Measurements from ENCODE around the gene UGT1A8. TPM values are rescaled to one million over a fixed set of nuclear protein-coding genes. Genes with fewer than 3 reads are reported as not detected.

The UGT1A8 gene
- total RNA-seq, 1 experiment from 2014 or later = not detected

DNA sequence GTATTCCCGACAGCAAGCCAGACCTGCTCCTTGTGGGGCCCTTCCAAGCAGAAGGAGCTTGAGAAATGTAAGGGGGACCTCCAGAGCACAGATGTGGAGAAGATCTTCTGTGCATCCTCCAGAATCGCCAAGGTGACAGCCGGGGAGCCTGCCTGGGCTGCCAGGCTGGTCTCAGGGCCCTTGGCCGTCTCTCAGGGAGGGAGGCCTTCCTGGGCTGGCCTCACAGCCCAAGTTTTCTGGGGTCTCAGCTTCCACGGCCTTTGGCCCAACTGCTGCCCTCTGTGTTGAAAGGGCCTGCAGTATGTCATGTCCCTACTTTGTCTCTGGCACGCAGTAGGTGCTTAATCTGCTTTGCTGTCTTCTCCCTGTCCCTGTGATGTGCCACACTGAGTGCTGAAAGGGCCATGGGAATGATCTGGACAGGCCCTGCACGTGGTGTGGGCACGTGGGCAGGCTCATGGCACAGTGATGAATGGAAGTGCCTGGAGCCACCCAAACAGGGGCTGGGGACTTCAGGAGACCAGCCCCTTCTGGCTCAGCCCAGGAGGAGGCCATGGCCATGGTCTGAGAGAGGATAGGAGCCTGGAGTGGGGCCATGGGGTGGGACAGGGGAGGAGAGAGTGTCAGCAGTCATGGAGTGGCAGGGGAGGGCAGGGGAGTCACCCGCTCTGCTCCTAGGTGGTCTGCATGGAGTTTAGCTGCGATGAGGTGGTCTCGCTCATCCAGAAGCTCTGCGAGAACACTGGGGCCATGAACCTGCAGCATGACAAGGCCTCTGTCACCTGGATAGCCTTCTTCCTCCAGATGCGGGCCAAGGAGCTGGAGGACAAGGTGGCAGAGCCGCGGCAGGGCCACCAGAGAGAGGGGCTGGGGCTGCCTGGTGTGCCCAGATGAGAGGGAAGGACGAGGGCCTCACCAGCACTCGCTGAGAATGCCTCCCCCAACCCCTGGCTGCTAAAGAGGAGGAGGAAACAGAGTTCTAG lies 201.5 kb downstream of the UGT1A8 start:
- no peak overlapping the region for H3K4me3 ChIP-seq (replicated peaks in 1 of 2; ENCODE audit: low read depth in 1 of 2, low read length in 2 of 2)
- H3K27me3 ChIP-seq (ENCODE audit: insufficient read depth, low read length) = no peaks in the 10 kb centered on the region
- H3K36me3 ChIP-seq (ENCODE audit: control insufficient read depth in 1 of 2, insufficient read depth in 2 of 2, low read length in 2 of 2) = no peaks in the 10 kb centered on the region
- H3K4me2 ChIP-seq (ENCODE audit: low read length) = no peak overlapping the region
- H3K9ac ChIP-seq (ENCODE audit: low read length) = no peak overlapping the region
- TF ChIP-seq TCF7L2 (IDR thresholded peaks at IDR 0.05; ENCODE audit: borderline replicate concordance, extremely low read depth, insufficient read depth, insufficient read length) (no peak), POLR2AphosphoS5 (IDR thresholded peaks at IDR 0.05; ENCODE audit: low read depth, low read length) (no peak), POLR2A (IDR thresholded peaks at IDR 0.05; ENCODE audit: borderline replicate concordance, extremely low read depth, insufficient read depth, insufficient read length) (no peak)
- TF ChIP-seq, protein P1, sequence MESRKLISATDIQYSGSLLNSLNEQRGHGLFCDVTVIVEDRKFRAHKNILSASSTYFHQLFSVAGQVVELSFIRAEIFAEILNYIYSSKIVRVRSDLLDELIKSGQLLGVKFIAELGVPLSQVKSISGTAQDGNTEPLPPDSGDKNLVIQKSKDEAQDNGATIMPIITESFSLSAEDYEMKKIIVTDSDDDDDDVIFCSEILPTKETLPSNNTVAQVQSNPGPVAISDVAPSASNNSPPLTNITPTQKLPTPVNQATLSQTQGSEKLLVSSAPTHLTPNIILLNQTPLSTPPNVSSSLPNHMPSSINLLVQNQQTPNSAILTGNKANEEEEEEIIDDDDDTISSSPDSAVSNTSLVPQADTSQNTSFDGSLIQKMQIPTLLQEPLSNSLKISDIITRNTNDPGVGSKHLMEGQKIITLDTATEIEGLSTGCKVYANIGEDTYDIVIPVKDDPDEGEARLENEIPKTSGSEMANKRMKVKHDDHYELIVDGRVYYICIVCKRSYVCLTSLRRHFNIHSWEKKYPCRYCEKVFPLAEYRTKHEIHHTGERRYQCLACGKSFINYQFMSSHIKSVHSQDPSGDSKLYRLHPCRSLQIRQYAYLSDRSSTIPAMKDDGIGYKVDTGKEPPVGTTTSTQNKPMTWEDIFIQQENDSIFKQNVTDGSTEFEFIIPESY (IDR thresholded peaks at IDR 0.05; ENCODE audit: extremely low read depth, insufficient replicate concordance, low read length) = no peak
- TF ChIP-seq, protein P2, sequence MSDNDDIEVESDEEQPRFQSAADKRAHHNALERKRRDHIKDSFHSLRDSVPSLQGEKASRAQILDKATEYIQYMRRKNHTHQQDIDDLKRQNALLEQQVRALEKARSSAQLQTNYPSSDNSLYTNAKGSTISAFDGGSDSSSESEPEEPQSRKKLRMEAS (IDR thresholded peaks at IDR 0.05) = no peak
- TF ChIP-seq, protein P3, sequence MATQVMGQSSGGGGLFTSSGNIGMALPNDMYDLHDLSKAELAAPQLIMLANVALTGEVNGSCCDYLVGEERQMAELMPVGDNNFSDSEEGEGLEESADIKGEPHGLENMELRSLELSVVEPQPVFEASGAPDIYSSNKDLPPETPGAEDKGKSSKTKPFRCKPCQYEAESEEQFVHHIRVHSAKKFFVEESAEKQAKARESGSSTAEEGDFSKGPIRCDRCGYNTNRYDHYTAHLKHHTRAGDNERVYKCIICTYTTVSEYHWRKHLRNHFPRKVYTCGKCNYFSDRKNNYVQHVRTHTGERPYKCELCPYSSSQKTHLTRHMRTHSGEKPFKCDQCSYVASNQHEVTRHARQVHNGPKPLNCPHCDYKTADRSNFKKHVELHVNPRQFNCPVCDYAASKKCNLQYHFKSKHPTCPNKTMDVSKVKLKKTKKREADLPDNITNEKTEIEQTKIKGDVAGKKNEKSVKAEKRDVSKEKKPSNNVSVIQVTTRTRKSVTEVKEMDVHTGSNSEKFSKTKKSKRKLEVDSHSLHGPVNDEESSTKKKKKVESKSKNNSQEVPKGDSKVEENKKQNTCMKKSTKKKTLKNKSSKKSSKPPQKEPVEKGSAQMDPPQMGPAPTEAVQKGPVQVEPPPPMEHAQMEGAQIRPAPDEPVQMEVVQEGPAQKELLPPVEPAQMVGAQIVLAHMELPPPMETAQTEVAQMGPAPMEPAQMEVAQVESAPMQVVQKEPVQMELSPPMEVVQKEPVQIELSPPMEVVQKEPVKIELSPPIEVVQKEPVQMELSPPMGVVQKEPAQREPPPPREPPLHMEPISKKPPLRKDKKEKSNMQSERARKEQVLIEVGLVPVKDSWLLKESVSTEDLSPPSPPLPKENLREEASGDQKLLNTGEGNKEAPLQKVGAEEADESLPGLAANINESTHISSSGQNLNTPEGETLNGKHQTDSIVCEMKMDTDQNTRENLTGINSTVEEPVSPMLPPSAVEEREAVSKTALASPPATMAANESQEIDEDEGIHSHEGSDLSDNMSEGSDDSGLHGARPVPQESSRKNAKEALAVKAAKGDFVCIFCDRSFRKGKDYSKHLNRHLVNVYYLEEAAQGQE (IDR thresholded peaks at IDR 0.05; ENCODE audit: low read depth) = no peak
- H3K4me1 ChIP-seq (ENCODE audit: control insufficient read depth in 1 of 2, insufficient read depth in 2 of 2, low read length in 2 of 2) = no peaks in the 10 kb centered on the region
- no peaks in the 10 kb centered on the region for H3K79me2 ChIP-seq (ENCODE audit: insufficient read depth, low read length)
- no peaks in the 10 kb centered on the region for H4K20me1 ChIP-seq (ENCODE audit: insufficient read depth)
- no peaks in the 10 kb centered on the region for H3K9me2 ChIP-seq (ENCODE audit: insufficient read depth)
- DNase-seq (ENCODE audit: low read depth, low spot score) (no peak), ATAC-seq (no peak)
- intact Hi-C loops (cut with micrococcal nuclease) = no loop called here
- CTCF ChIA-PET = no interaction called here
- H3K27ac ChIP-seq (ENCODE audit: low read depth, low read length) = no peak overlapping the region
- POLR2A ChIA-PET = no interaction called here
- no TSS peak for BruUV-seq (replicated peaks)
- H2AFZ ChIP-seq (ENCODE audit: low read depth, low read length, poor library complexity, severe bottlenecking) = no peak overlapping the region
- RAD21 ChIA-PET (ENCODE audit: low non-redundant PET in 1 of 2, low total read pairs in 2 of 2, uncharacterized antibody in 2 of 2, unreplicated experiment in 2 of 2) = no interaction called here
- no peaks in the 10 kb centered on the region for H3K9me3 ChIP-seq (ENCODE audit: control insufficient read depth in 1 of 2, insufficient read depth in 1 of 2, low read depth in 1 of 2, low read length in 2 of 2)
